Right ventricle myocardium inferior (tissue), 1 donor: Measurements from ENCODE around the gene COQ2. TPM values are rescaled to one million over a fixed set of nuclear protein-coding genes. Genes with fewer than 3 reads are reported as not detected.
"Not testable (repeated sequence)": the region's sequence is repeated elsewhere in the genome, so short reads cannot be mapped to it uniquely, and the experiment has no call there.

Source experiments
- ATAC-seq: fragments of 200-7000 bp; cut with Tn5 transposase; one replicate; pipeline ENCODE4 v1.9.1; 2020; ENCODE audit warnings: mild to moderate bottlenecking, moderate library complexity
- DNase-seq: peaks from one replicate; pipeline ENCODE4 v3.0.0; 2021; ENCODE audit errors: missing footprints
- intact Hi-C: fragments of 100-400 bp; cut with DNase I; formaldehyde crosslinking; loops from one replicate; pipeline ENCODE4 v1.11.0; 2022
- total RNA-seq: library from RNA; stranded (reverse); fragmentation: NEBNext Ultra II Directional; extraction: Animal tissue kit (Norgen Biotek cat#: 25700); gene quantifications from one replicate; pipeline ENCODE4 v1.2.1, GENCODE V29; 2021
- donor health status: DM: no; HTN: yes; CAD: no; lungs with severe emphysema.

Gene COQ2
- total RNA-seq, 1 donor from 2014 or later: 27.3 TPM

DNA sequence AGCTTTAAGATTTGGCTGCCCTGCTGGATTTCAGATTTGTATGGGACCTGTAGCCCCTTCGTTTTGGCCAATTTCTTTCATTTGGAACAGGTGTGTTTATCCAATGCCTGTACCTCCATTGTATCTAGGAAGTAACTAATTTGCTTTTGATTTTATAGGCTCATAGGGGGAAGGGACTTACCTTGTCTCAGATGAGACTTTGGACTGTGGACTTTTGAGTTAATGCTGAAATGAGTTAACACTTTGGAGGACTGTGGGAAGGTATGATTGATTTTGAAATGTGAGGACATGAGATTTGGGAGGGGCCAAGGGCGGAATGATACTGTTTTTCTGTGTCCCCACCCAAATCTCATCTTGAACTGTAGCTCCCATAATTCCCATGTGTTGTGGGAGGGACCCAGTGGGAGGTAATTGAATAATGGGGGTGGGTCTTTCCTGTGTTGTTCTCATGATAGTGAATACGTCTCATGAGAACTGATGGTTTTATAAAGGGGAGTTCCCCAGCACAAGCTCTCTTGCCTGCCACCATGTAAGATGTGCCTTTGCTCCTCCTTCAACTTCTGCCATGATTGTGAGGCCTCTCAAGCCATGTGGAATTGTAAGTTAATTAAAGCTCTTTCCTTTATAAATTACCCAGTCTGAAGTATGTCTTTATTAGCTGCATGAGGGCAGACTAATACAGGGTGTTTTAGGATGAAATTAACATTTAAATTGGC is 5.6 kb upstream of the COQ2 start:
- intact Hi-C loops, DNase-seq, ATAC-seq: not testable (repeated sequence)

DNA sequence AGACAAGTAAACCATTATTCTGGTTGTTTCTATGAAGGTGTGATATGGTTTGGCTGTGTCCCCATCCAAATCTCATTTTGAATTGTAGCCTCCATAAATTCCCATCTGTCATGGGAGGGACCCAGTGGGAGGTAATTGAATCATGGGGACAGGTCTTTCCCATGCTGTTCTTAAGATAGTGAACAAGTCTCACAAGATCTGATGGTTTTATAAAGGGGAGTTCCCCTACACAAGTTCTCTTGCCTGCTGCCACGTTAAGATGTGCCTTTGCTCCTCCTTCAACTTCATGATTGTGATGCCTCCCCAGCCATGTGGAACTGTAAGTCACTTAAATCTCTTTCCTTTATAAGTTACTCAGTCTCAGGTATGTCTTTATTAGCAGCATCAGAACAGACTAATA is 3.8 kb upstream of the COQ2 start:
- not testable (repeated sequence) for ATAC-seq, DNase-seq
- intact Hi-C loops: loop anchor here (10.0 kb wide), 2 partner anchors 166 to 394 kb away; partner anchors contain the start of genes HELQ, MRPS18C and SEC31A

DNA sequence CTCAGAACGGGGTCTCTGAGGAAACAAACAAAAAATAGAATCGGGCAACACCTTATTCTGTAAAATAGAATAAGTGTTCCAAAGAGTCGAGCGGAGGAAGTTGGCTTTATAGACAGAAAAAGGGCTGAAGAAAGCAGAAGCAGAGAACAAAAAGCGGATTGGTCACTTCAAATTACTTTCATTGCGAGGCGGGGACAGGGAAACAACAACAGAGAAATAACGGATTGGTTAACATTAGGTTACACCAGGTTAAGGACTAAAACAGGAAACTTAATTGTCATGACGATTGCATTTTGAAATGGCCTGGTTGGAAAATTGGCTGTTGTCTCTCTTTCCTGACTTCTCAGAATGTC is 433 bp upstream of the COQ2 start:
- peak; percentile 26 for ATAC-seq
- intact Hi-C loops: loop anchor here (10.0 kb wide), 2 partner anchors 170 to 390 kb away; partner anchors contain the start of genes HELQ, MRPS18C and SEC31A
- no peak for DNase-seq

DNA sequence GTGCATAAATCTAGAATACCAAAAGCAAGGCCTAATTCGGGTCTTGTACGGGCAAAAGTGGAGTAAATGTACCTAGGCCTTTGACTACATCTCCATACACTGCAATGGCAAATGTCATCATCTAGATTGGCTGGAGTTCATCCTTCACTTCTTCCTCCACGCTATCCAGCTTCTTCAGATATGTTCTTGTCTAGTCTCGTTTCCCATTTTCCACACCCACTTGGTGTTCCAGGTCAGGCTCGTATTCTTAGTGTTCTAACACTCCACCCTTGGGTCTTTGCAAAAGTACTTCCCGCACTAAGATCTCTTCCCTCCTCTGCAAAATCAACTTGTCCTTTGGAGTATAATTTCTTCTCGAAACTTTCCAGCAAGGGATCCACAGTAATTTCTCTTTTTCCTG is 1.4 kb downstream of the COQ2 start:
- intact Hi-C loops: loop anchor here (10.0 kb wide), 2 partner anchors 172 to 388 kb away; partner anchors contain the start of genes HELQ, MRPS18C and SEC31A
- ATAC-seq (no peak), DNase-seq (no peak)

DNA sequence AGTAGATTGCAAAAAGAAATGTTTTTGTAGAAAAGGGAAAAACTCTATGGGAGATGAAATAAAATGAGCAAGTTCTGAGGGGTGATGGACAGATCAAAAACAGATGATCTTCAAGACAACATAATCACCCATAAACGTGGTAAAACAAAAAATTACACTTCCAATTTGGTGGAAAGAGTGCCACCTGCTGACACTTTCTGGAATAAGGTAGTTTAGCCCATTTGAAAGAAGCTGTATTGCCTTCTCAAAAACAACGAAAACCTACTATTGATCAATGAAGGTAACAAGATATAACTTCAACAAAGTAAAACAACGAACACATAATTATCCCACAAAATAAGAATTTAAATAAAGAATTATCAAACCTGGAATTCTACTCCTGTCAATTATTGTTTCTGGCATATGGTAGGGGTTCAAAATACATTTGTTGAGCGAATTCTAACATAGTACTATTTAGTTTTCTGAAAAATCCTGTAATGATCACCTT is 2.5 kb downstream of the COQ2 start:
- intact Hi-C loops: loop anchor here (10.0 kb wide), 2 partner anchors 173 to 387 kb away; partner anchors contain the start of genes HELQ, MRPS18C and SEC31A
- DNase-seq (no peak), ATAC-seq (no peak)

DNA sequence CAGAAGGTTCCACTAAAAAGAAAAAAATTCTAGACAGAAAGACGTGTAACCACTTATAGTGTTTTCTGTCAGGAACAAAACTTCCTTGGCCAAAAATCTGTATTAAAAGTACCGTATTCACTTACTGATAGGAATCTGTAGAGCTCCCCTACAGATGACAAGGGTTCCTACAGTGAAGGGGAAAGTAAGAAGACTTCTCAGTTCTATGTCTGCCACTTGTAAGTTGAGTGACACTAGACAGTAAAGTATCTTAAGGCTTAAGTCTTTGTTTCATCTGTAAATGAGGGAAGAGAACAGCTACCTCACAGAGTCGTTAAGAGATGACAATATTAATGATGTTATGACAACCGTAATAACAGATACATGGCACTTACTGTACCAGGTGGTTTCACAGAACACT is 3.3 kb downstream of the COQ2 start:
- DNase-seq (no peak), ATAC-seq (no peak)
- intact Hi-C loops: loop anchor here (10.0 kb wide), 2 partner anchors 173 to 387 kb away; partner anchors contain the start of genes HELQ, MRPS18C and SEC31A

DNA sequence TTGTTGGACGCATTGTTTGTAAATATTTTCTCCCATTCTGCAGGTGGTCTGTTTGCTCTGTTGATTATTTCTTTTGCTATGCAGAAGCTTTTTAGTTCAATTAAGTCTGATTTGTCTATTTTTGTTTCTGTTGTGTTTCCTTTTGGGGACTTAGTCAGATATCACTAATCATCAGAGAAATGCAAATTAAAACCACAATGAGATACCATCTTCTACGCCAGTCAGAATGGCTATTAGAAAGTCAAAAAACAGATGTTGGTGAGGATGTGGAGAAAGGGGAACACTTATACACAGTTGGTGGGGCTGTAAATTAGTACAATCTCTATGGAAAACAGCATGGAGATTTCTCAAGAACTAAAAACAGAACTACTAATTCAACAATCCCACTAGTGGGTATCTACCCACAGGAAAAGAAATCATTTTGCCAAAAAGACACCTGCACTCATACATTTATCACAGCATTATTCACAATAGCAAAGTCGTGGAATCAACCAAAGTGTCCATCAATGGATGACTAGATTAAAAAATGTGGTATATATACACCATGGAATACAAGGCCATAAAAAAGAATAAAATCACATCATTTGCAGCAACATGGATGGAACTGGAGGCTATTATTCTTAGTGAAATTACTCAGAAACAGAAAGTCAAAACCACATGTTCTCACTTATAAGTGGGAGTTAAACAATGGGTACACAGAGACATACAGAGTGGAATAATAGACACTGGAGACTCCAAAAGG is 8.1 kb downstream of the COQ2 start:
- ATAC-seq (no peak), DNase-seq (no peak)
- intact Hi-C loops: no loop called here

DNA sequence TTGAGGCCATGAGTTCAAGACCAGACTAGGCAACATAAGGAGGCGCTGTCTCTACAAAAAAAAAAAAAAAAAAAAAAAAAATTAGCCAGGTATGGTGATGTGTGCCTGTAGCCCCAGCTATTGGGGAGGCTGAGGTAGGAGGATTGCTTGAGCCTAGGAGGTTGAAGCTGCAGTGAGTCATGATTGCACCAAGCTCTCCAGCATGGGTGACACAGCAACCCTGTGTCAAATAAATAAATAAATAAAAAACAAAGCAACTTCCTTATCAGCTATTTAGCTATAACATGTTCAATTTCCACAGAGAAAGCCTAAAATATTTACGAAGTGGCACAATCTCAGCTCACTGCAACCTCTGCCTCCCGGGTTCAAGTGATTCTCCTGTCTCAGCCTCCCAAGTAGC is 10.7 kb downstream of the COQ2 start:
- DNase-seq, ATAC-seq, intact Hi-C loops: not testable (repeated sequence)

DNA sequence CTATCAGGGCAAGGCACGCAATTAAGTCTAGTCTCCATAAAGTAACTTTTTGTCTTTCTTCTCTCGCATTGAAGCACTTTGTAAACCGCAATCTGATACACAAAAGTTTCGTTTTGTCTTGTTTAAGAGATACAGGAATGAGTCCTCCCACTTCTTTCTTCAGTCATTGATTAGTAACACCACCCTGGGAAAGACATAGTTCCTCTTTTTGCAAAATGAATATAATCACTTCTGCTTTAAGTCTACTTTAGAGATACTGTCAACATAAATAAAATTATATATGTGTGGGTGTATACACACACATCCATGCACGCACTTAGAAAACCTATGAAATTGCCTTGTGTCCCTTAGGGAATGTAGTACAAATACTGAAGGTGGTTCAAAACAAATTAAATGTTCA is 11.7 kb downstream of the COQ2 start:
- intact Hi-C loops: no loop called here
- no peak for DNase-seq

DNA sequence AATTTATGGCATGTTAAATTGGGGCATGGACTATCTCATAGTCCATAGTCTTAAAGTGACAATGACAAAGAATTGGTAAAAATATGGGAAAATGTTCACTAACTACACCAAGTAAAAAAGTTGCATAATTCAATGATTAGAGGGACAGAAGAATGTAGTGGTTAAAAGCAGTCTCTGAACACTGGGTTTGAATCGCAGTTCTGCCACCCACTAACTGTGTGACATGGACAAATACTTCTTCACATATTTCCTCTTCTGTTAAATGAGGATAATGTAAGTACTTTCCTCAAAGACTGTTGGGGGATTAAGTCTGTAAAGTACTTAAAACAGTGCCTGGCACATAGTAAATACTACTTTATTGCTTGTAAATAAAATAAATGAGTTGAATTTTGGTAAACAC is 15.3 kb downstream of the COQ2 start:
- intact Hi-C loops: no loop called here
- no peak for DNase-seq
- ATAC-seq: no peak

More for the DNA sequence above, 11.7 kb downstream of the COQ2 start:
- ATAC-seq: no peak

DNA sequence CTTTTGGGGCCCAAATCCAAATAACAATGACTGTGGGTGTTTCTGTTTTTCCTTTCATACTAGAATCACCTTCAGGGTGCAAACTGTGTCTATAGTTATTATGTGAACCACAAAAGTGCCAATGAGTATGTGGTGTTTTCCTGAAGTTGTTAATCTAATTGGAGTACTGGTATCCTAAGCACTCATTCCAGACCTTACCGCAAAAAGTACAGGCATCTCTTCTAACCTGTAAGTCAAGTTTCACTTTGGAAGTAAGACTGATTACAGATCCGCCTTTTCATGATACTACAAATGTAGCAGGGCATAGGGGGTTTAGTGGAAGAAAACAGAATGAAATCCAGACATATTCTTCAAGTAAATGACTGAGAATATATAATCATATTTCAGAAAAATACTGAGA is 16.1 kb downstream of the COQ2 start:
- DNase-seq: no peak
- ATAC-seq: no peak
- intact Hi-C loops: no loop called here

DNA sequence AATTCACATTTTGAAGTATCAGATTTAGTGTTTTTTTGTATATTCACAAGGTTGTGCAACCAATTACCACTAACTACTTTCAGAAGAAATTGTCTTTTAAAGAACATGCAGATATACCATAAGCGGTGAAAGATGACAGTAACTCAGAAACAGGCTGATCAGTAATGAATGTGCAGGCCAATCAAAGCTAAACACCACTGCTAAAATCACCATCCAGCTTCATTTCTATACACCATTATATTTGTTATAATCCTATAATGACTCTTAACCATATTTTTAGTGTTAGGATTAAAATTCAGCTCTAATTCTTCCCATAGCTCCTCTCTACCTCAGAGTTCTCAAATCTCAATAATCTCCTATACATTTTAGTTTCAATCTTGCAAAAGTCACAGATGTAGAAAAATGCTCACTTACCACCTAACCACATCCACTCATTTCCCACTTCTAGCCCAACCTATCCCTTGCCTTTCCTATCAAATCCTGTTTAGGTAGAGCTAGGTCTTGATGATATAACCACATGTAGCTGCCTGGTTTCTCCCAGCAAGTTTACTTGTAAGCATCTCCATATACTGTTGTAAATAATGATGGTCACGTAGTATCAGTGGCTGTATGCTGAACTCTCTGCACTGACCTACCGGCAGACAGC is 16.6 kb downstream of the COQ2 start:
- ATAC-seq (no peak), DNase-seq (no peak)
- intact Hi-C loops: no loop called here

DNA sequence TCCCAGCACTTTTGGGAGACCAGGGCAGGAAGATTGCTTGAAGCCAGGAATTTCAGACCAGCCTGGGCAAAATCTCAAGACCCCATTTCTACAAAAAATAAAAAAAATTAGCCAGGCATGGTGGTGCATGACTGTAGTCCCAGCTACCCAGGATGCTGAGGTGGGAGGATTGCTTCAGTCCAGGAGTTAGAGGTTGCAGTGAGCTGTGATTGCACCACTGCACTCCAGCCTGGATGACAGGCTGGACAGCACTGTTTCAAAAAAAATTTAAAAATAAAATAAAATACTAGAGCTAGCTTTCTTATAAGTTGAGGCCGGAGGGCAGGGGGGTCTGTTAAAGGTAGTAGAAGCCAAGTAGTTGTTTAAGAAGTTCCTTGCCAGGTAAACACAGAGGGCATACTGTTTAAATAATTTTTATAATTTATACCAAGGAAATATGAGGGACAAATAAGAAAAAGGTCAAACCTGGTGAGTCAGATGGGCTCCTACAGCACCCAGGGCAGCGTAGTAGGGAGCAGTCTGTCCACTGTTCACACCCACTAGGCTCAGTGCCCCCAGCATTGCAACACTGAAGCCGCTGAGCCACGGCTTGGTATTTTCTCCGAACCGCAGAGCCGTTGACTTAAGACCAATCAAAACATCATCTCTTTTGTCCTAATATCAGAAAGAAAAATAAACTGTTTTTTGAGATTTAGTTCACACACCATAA is 17.3 kb downstream of the COQ2 start:
- intact Hi-C loops: no loop called here
- no peak for DNase-seq
- no peak for ATAC-seq

DNA sequence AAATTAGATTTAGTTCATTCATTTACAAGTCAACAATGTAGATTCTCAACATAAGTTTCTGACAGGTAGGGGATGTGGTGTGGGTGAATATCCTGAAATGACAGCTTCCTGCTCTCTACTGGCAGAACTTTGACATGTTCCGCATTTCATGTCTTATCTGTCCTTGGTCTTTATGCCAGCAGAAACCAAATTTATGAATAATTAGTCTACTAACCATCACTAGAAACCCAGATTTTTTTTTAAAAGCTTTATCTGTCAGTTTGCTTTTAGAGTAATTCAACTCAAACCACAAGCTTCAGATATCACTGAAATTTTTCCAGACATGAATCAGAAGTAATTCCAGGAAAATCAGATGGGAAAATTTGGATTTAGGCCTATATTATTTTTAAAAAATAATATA is 17.9 kb downstream of the COQ2 start:
- DNase-seq: no peak
- ATAC-seq: no peak
- intact Hi-C loops: no loop called here

DNA sequence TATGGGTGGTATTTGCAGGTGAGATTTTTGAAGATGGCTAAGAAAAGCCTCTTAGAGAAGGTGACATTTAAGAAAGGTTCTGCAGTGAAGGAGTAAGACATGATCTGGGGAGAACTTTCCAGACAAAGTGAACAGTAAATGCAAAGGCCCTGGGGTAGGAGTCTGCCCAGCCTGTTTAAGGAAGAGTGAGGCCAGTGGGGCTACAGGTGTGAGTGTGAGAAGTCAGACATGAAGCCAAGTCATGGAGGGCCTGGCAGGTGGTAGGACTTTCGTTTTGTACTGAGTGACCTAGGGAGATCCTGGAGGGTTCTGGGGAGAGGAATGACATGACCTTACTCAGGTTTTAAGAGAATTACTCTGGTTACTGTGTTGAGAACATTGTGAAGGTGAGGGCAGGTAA is 21.5 kb downstream of the COQ2 start:
- intact Hi-C loops: no loop called here

DNA sequence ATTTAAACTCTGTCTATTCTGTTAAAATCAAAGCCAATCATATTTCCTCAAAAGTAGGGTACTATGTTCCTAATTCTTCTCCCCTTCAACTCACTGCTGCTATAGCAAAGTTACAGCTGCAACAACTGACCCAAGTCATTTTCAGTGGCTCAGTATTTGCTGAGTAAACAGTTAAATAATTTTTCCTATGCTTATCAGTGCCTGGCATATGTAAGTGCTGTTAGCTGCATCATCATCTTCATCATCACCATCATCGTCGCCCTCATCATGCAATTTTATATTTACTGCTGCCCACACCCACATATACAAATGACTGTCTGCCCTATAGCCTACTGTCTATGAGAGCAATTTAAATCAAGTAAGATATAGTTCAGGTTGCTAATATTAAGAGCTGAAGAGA is 21.9 kb downstream of the COQ2 start:
- DNase-seq (no peak), ATAC-seq (no peak)
- intact Hi-C loops: no loop called here

More for the DNA sequence above, 21.5 kb downstream of the COQ2 start:
- DNase-seq: no peak
- ATAC-seq: no peak

DNA sequence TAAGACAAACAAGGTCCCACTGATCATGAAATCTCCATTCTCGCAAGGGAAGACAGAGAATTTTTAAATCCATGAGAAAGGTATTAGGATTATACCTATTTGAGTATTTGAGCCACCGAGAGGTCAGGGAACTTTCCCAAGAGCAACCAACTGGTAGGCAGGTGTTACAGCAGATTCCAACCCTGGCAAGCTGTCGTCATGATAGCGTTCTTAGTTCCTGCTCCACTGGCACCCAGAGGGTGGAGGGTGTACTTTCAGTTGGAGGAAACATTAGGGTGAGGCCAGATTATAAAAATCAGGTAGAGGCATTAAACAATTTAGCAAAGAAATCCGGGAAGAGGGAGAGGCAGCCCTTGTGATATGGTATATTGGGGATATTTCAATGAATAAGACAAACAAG is 23.3 kb downstream of the COQ2 start:
- no peak for ATAC-seq
- intact Hi-C loops: no loop called here

DNA sequence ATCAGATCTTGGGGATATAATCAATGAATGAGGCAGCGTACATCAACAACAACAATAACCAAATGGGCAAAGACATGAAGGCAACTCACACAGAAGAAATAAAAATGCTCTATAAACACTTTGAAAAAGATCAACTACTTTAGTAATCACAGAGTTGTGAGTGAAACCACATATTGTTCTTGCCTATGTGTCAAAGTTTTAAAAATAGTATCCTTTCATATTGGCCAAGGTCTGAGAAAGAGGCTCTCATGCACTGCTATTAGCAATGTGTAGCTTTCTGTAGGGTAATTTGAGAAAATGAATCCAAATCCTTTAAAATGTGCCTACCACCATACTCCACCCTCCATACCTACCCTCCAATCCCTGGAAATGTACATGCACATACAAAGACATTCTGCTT is 25.0 kb downstream of the COQ2 start:
- intact Hi-C loops: no loop called here
- peak; percentile 26 for ATAC-seq
- no peak for DNase-seq

More for the DNA sequence above, 23.3 kb downstream of the COQ2 start:
- no peak for DNase-seq

DNA sequence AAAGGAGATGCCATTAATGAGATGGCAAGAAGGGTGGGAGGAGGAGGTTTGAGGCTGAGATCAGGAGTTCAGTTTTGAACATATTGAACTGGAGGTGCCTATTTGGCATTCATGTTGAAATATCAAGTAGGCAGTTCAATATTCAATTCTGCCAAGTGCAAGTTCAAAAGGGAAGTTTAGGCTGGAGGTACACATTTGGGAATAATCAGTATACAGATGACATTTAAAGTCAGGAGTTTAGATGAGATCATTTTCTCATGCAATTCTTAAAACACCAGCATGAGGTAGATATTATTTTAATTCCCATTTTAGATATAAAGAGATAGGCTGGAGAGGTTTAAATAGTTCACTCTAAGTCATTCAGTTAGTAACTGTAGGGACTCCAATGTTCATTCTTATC is 26.1 kb downstream of the COQ2 start:
- intact Hi-C loops: no loop called here
- ATAC-seq (no peak), DNase-seq (no peak)
